ENCODE results near the gene AJAP1.

AJAP1 gene

DNA sequence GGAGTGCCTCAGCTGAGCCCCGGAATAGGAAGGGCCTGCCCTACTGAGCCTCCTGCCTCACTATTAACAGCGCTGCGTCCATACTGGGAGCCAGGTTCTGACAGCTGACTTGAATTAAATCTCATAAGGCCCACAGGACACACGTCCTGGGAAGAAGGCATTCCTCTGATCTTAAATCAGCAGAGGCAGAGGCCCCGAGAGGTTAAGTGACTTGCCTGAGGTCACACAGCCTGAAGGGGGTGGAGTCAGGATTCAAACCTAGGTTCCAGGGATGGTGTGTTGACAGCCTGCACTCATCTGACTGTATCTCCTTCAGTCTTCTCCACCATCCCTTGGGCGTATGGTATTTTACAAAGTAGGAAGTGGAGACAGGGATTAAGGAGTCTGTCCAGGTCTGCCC lies 79.8 kb downstream of the AJAP1 start:
- no peak for DNase-seq (ENCODE audit: low read depth)

DNA sequence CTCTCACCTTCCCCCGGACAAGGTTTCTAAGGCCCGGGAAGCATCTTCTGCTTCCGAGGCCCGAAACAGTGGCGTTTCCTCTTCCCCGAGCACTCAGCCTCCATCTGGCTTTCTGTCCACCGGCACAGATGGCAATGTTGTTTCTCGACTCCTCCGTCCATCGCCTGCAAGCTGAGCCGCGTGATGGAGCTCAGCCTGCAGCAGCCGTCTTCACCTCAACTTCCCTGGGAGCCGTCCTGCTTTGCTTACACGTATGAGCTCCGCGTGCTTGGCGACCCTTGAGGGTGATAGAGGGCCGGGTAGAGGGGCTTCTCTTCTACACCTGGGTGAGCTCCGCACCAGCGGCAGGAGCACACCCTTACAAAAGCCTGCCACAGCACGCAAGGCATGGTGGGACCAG lies 80.4 kb downstream of the AJAP1 start:
- DNase-seq (ENCODE audit: low read depth) = no peak

DNA sequence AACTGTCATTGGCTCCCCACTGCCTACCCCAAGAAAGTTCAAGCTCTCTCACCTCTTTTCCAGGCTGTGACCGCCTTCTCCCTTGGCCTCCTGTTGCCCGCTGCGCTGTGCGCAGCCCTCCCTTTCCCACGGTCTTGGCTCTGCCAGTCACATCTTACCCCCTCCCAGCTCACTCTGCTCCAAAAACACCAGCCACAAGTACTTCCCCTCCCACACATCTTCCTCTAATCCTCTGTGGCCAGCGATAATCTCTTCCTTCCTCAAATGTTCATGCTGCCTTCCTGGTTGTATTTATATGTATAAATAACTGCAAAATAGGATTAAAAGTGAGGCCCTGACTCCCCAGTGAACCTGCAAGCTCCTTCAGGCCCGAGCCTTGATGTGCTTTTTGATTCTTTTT lies 81.8 kb downstream of the AJAP1 start:
- no peak for DNase-seq (ENCODE audit: low read depth)

DNA sequence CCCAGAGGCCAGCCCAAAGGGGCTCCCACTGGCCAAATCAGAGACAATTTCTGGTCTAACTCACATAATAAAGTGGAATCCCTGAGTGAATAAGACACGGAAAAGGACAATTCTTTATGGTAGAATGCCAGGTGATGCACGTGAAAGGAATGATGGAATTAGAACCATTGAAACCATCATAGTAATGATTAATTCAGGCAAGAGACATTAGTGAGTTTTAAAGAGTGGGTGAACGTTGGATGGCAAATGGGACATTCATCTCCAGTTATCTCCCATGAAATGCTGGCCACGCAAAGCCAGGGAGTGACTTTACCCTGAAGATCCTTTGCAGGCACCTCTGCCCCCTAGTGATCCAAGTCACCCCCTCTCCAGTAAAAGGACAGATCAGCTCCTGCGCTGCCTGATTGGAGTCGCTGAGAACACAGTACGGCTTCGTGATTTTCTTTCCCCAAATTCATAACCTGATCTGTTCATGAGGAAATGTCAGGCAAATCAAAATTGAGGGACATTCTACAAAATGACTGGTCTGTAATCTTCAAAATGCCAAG lies 87.5 kb downstream of the AJAP1 start:
- DNase-seq (ENCODE audit: low read depth) = no peak

DNA sequence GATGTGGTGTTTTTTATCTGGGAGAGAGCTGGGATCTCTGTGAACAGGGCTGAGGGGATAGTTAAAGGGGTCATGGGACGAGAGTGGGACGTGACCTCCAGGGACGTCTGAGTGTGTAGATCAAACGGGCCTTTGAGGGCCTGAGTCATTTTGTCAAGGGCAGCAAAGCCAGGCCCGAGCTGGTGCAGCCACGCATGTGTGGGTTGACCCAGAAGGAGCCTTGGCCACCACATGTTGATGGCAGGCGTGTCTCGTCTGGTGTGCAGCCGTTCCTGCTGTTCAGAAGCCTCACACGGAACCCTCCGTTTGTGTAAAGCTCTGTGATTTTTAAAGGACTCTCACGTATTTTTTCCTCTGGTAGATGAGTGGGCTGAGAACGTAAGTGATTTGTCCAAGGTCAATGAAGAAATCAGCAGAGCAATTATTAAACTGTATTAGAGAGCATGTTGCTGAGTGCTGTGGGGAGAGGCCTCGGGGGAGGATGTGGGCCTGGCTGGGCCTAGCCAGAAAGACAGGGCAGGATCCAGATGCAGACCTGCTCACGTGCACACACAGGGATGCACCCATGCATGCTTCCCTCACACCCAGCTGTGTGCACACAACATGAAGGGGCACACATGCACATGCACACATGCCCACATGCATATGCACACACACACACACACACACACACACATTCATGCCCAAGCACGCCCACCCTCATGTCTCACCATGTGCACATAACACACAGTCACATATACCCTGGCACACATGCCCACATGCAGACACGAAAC lies 89.8 kb downstream of the AJAP1 start:
- DNase-seq (ENCODE audit: low read depth) = no peak

DNA sequence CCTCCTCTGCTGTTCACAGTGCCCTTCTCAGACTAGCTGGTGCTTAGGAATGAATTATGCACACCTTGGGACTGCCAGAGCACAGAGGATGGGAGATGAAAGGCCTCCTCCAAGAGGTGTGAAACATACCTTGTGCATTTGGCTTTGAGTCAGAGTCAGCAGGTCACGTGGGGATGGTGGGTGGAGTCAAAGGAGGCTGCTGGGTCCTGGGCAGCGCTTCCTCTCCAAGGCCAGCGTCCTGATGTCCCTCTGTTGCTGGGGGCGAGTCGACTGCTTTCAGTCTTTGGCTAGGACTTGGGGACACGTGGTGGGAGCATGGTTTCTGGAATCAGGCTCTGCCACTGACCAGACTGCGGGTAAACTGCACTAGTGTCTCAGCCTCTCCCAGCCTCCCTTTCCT lies 91.2 kb downstream of the AJAP1 start:
- no peak for DNase-seq (ENCODE audit: low read depth)

DNA sequence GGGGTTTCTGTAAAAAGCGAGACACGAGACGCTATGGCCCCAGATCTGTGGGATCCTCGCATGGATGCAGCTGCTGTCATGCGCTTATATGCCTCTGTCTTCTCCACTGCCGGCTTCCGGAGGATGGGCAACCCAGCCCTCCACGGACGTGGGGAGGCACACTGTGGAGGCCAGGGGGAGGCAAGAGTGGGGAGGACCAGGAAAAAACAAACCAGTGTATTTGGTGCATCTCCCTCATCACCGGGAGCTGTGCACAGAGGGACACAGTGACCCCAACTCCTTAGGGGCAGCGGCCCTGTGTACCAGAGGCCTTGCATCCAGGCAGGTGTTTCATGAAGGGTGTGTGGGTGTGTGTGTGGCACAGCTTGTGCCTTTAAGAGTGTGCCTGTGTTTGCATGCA lies 95.0 kb downstream of the AJAP1 start:
- DNase-seq (ENCODE audit: low read depth) = no peak

DNA sequence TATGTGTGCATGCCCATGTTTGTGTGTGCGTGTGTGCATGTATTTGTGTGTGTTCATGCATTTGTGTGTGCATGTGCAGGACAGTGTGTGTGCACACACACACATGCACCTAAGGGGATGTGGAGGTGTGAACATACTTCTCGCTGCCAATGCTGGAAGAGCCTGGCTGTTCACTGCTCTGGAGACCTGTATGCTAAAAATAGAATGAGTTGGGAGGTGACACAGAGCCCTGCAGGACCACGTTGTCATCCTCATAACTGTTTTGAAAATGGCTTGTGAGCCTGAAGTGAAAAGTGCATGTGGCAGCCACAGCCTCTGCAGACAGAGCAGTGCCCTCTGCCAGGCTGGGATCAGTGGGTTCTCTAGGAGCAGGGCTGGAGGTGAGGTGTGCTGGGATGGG lies 95.8 kb downstream of the AJAP1 start:
- DNase-seq (ENCODE audit: low read depth) = no peak

DNA sequence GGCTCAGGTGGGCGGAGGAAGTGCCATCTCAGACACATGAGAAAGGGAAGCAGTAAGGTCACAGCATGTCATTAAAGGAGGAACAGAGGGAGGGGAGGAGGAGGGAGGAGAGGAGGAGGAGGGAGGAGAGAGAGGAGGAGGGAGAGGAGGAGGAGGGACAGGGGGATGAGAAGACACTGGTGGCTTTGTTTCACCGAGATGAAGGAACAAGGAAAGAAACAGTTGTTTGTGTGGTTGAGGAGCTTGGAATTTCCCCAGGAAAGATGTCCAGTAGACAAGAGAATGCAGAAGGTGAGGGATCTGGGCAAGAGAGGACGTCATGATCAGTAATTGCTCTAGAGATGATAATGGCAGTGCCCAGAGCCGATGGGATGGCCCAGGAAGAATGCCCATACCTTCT lies 97.7 kb downstream of the AJAP1 start:
- DNase-seq (ENCODE audit: low read depth) = no peak

DNA sequence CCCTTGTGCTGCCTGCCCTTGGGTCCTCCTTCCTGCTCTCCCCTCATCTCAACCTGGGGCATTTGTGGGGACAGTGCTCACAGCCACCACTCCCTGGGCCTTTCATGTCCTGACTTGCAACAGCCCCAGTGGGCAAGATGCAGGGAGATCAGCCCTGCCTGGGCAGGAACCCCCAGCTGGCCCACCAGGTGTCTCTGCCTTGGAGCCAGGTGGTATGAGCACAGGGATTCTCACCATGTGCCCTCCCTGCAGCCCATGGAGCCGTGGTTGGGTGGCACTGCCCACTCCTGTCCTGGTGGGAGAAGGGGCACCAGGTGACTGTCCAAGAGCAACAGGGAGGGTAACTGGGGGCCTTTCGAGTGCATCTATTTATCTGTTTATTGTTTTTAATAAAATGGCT lies 100.4 kb downstream of the AJAP1 start:
- no peak for DNase-seq (ENCODE audit: low read depth)

DNA sequence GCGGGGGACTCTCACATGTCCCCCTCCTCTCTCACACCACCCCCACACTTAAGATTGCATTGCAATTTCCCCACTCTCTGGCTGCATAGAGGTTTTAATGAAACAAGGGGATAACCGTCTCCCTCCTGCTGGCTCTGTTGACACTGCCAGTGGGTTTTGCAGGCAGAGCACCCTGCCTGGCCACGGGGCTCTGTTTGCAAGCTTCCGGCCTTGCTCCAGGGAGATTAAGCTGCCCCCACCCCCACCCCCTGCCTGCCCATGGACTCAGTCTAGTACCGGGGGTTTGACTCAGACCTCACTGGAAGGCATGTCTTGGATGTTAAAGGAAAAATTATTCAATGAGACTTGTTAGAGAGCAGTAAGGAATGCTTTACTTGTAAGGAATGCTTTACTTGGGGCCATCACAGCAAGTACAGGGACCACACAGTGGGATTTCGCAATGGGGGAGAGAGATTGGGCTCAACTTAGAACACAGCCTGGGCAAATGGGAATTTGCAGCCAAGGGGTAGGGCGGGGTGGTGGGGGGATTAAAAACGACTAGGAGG lies 101.0 kb downstream of the AJAP1 start:
- DNase-seq (ENCODE audit: low read depth) = no peak

DNA sequence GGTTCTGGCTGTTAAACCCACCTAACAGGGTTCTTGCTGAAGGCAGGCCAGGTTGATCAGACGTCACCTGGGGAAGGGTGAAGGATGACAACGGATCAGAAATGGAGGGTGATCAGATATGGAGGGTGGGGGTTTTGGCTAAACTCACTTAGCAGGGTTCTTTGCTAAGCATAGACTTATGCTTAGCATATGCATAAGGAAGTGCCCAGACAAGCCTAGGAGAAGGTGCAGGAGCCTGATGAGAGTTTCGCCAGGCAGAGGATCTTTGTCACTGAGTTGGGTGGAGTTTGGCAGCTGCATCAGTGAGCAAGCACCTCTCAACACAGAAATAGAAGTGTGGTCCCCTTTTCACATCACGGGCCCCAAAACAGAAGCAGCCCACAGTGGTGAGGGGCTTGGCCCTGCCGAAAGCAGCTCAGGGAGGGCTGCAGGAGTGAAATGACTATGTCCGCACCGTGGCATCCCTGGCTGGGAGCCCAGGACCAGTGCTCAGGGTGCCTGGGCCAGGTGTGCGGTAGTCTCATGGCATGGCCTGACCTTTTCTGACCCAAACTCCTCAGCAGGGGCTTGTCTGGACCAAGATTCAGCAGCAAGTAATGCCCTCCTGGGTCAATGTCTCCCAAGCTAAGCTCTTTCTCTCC lies 101.6 kb downstream of the AJAP1 start:
- DNase-seq (ENCODE audit: low read depth) = no peak

DNA sequence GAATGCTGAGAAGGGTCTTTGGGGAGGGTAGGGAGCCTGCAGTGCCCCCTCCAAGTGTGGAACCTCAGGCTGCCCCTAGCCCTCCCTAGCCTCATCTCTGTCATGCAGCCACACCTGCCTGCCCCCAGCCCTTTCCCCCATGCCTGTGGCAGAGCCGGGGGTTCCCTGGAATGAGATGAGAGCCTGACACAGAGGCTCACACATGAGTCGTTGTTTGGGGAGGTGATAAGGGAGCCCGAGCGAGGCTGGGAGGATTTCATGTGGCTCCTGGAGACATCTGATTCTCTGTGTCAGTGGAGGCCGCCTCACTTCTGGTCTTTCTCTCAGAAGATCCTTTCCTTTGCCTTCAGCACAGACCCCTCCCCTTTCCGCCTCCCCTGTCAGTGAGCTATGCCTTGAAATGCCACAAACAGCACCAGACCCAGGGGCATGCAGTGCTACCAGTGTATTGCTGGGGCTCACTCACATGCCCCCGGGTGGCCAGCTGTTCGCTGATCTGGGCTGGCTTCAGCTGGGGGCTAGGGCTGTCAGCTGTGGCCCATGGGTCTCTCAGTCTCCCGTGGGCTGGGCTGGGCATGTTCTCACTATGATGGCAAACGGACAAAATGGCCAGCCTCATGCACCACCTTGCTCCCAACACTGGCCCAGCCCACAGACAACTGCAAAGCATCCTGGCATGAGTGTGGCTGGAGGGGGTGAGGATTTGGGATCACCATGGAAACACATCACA lies 102.6 kb downstream of the AJAP1 start:
- DNase-seq (ENCODE audit: low read depth) = no peak

DNA sequence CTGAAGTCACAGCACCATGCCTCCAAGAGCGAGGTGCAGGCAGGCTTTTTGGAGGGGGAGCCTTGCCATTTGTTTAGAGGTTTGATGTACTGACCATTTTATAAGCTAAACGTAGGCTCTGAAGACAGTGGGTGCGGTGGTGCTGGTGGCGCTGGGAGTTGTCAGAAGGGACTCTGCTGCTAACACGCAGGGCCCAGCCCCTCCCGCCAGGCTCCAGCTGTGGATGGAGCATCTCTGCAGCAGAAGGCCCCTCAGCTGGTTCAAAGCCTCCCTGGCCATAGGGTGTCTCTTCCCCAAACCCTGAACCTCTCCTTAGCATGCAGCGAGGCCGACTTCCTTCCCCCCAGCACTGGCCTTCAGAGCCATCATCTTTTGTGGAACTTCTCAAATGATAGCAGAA lies 105.3 kb downstream of the AJAP1 start:
- DNase-seq (ENCODE audit: low read depth) = no peak

DNA sequence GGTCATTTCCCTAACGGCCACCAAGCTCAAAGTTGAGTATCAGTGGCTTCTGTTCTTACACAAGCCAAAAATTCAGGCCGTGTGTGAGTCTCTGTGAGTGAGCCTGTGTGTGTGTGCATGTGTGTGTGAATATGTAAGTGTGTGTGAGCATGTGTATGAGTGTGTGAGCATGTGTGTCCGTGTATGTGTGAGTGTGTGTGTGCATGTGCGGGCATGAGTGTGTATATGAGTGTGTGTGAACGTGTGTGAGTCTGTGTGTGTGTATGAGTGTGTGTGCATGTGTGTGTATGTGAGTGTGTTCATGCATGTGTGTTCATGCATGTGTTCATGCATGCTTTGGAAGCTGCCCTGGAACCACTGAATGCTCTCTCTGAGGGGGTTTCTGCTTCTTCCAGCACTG lies 105.7 kb downstream of the AJAP1 start:
- no peak for DNase-seq (ENCODE audit: low read depth)

DNA sequence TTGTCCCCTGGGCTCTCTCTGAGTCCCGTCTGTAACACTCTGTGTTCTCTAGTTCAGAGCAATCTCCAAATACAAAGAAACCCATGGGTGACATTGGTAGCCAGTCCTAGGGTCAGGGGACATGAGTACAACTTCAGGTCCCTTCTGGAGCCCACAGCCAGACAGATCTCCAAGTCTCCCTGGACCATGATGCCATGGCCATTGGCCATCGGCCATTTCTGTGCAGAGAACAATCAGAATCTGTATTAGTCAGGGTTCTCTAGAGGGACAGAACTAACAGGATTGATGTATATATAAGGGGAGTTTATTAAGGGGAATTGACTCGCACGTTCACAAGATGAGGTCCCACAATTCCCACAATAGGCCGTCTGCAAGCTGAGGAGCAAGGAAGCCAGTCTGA lies 106.9 kb downstream of the AJAP1 start:
- DNase-seq (ENCODE audit: low read depth) = no peak

DNA sequence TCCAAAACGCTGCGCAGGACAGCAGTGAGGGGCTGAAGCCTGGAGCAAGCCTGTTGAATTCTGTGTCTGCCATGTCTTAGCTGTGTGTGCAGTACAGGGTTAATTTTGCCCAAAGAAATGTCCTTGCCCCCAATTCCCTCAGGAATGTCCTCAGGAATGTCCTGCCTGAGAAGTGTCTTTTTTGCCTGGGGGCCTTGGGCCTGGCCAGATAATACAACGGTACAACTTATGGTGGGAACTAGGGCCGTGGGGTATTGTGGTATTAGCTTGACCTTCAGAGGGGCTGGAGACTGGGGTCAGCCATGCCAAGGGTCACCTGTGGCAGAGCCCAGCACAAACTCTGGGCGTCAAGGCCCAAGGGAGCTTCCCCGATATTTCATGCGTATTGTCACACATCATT lies 107.7 kb downstream of the AJAP1 start:
- DNase-seq (ENCODE audit: low read depth) = no peak

DNA sequence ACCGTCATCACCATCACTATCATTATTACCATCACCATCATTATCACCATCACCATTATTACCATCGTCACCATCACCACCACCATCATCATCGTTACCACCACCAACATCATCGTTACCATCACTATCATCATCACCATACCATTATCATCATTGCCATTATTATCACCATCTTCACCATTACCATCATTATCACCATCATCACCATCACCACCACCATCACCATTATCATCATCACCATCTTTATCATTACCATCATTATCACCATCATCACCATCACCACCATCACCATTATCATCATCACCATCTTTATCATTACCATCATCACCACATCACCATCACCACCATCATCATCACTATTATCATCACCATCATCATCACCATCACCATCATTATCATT lies 112.9 kb downstream of the AJAP1 start:
- no peak for DNase-seq (ENCODE audit: low read depth)

DNA sequence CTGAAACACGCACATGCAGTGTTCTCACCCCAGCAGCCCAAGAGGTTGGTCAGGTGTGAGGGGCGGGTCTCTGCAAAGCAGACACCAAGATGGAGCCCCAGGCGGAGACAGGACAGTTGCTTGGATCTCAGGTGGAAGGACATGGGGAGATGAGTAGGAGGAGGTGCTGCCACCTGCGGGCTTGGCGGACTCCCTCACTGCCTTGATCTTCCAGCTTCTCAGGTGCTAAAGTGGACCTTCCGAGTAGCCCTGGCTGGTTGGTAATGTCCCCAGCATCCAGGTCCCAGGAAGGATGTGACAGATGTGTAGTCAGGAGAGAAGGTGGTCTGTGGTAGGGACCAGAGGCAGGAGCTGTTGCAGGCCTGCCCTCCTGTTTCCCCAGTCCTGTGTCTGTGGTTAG lies 114.1 kb downstream of the AJAP1 start:
- DNase-seq (ENCODE audit: low read depth) = no peak

DNA sequence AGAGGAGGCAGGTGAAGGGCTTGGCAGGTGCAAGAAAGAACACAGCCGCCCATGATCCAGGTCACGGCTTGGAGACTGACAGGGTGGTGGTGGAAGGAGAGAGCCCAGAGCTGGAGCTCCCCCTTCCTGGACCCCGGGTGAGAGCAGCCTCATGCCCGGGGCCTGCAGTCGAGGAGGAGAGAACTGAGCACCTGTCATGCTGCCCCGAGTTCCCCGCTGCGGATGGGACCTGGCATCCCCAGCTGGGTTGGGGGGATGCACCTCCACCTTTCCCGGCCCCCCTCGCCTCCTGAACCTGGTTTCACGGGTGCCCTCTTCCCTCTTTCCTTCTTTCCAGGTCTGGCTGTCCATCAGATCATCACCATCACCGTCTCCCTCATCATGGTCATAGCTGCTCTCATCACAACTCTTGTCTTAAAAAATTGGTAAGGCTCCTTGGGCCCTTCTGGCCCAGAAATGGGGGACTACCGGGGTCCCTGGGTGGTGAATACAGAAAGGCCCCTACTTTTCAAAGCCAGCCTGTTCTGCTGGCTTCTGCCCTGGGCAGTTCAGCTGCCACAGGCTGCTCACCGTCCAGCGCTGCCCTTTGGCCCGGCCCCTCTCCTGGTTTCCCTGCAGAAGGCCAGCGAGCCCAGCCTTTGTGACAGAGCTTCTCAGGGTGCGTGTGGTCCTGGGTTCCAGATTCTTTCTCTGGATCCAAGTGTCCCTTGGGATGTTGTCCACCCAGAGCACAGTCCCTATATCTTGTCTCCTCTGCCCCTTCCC lies 115.3 kb downstream of the AJAP1 start:
- DNase-seq (ENCODE audit: low read depth) = no peak

DNA sequence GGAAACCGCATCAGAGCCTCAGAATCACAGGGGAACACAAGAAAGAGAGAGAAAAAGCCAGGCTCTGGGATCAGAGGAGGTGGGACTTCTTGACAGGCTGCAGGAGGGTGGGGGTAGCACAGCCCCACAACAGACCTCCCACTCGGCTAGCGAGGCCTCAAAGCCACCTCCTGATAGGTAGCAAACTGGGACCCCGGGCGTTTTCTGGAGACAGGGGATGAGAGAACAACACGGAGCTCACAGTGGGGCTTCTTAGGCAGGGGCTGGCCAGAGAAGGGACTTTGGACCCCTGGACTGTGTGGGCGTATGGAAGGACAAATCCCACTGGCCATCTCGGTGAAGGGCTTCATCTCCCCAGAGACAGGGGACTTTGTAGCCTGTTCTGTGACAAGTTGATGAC lies 116.3 kb downstream of the AJAP1 start:
- DNase-seq (ENCODE audit: low read depth) = no peak

DNA sequence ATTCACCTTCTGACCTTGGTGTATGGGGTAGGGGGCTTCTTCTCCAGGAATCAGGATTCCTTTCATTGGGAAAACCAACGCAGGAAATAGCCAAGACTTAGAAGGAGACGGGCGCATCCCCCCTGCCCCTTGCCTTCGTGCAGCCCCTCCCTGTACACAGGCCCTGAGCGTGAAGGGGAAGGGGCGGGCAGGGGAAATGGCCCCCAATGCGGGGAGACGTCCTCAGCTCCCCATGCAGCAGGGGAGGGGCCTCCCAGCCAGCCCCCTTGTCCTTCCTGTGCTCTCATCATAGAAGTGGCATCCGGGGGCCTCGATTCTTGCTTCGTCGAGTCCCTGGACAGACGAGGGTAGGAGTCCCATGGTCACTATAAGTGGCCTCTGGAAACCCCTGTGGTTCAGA lies 116.9 kb downstream of the AJAP1 start:
- DNase-seq (ENCODE audit: low read depth) = no peak

Data from T follicular helper cell (primary cell).